Retinal pigment epithelial cell (primary cell): Measurements from ENCODE around the gene CTSH.

ENCODE experiments used
- DNase-seq: peaks from one replicate; pipeline ENCODE4 v3.0.0-alpha.2; 2010; ENCODE audit warnings: low read depth
- H3K4me3 ChIP-seq: 2 replicates; pipeline ENCODE4 v1.5.1; 2011; ENCODE audit warnings: mild to moderate bottlenecking, low read length, control low read depth, moderate library complexity
- TF ChIP-seq, protein P1 (sequence below): conservative IDR thresholded peaks from 2 replicates; pipeline ENCODE4 v1.5.1; 2011; ENCODE audit warnings: low read depth, low read length, control low read depth, inconsistent platforms

CTSH gene

DNA sequence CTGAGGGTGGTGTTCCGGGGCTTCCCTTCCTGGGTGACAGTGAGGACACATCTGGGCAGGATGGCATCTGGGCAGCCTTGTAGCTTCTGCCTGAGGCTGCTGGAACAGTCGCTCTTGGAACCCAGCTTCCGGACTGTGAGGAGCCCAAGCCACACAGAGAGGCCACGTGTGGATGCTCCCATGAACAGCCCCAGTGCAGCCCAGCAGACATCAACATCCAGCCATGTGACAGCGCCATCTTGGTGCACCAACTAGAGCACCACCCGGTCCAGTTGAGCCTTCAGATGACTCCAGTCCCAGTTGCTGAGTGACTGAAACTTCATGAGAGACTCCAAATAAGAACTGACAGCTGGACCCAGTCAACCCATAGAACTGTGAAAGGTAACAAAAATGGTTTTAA, 15.5 kb upstream of the CTSH start:
- TF ChIP-seq, protein P1, sequence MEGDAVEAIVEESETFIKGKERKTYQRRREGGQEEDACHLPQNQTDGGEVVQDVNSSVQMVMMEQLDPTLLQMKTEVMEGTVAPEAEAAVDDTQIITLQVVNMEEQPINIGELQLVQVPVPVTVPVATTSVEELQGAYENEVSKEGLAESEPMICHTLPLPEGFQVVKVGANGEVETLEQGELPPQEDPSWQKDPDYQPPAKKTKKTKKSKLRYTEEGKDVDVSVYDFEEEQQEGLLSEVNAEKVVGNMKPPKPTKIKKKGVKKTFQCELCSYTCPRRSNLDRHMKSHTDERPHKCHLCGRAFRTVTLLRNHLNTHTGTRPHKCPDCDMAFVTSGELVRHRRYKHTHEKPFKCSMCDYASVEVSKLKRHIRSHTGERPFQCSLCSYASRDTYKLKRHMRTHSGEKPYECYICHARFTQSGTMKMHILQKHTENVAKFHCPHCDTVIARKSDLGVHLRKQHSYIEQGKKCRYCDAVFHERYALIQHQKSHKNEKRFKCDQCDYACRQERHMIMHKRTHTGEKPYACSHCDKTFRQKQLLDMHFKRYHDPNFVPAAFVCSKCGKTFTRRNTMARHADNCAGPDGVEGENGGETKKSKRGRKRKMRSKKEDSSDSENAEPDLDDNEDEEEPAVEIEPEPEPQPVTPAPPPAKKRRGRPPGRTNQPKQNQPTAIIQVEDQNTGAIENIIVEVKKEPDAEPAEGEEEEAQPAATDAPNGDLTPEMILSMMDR = no peak
- no peak overlapping the region for H3K4me3 ChIP-seq
- no peak for DNase-seq

DNA sequence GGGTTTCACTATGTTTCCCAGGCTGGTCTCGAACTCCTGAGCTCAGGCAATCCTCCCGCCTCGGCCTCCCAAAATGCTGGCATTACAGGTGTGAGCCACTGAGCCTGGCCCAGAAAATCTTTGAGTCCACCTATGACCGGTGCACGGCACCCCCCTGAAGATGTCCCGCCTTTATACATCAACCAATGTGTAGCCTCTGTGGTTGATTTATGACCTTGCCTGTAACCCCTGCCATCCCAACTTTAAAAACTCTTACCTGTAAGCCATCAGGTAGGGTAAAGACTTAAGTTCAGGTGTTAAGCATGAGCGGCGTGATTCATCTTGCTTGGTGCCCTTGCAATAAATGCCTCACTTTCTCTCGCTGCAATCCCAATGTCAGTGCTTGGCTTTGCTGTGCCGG, 14.5 kb upstream of the CTSH start:
- no peak overlapping the region for H3K4me3 ChIP-seq
- TF ChIP-seq, protein P1 = no peak
- no peak for DNase-seq

DNA sequence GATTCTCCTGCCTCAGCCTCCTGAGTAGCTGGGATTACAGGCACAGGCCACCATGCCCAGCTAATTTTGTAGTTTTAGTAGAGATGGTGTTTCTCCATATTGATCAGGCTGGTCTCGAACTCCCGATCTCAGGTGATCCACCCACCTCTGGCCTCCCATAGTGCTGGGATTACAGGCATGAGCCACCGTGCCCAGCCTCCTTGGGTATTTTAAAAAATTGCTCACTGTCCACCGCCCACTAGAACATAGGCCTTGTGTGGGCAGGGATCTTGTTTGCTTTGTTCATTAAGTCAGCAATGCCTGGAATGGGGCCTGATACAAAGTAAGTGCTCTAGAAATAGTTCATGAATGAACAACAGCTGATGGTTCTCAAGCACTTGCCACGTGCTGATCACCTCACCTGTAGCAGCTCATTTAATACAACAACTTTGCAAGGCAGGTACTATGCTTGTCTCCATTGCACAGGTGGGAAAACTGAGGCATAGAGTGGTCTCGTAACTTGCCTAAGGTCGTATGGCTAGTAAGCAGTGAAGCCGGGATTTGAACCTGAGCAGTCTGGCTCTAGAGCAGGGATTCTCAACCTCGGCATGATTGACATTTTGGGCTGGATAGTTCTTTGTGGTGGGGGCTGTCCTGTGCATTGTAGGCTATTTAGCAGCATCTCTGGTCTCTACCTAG, 12.7 kb upstream of the CTSH start:
- H3K4me3 ChIP-seq = no peak overlapping the region
- no peak for DNase-seq
- TF ChIP-seq, protein P1 = no peak

DNA sequence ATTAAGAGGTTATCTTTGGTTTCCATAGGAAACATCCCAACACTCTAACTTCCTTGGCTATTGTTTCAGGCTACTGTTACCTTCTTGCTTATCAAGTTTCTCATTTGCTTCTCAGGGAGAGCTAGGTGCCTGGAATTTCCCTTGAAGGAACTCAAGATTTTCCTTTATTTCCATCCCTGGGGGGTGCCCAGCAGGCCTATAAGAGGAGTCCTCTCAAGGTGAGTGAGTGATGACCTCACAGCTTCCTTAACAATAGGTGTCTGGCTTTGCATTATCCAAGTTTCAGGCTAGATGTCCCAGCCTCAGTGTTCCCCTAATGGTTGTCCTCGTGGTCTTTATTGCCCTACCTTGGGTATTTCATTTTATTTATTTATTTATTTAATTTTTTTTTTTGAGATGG, 12.1 kb upstream of the CTSH start:
- no peak overlapping the region for H3K4me3 ChIP-seq
- TF ChIP-seq, protein P1 = no peak
- no peak for DNase-seq

DNA sequence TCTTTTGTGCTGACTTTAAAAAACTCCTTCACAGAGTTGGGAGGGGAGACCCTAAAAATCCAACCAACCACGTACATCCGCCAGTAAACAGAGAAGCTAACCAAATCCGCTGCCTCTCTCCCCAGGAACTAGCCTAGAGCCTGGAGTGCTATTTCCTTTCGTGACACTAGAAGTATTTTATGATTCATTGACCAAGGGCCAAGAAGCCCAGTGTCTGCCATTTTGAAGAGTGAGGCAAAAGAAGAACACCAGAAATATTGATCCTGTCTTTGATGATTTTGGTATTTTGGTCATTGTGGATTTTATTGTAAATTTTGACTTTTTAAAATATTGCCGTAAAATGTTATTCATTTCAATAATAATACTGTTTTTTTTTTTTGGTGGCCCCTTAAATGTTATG, 10.5 kb upstream of the CTSH start:
- no peak for DNase-seq
- no peak overlapping the region for H3K4me3 ChIP-seq
- TF ChIP-seq, protein P1 = no peak

DNA sequence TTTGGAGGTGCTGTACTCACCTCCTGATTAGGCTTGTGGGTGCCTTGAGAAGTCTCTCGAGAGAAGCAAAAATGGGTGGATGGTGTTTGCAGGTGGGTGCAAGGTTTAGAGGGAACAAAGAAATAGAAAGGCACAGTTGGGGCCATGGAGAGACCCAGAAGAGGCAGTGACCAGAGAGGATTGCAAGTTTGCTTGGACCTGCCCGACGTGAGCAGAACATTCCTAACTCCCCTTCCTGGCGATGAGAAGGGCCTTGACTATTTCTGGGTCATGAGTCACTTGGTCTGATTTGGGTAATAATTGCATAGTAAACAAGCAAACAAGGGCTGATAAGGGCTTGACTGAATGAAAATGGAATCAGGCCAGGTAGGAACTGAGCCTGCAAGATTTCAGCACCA, 7.0 kb upstream of the CTSH start:
- no peak for DNase-seq
- no peak overlapping the region for H3K4me3 ChIP-seq
- TF ChIP-seq, protein P1 = no peak
